PC-3 (cell line): Measurements from ENCODE around the gene DLGAP5. TPM values are rescaled to one million over a fixed set of nuclear protein-coding genes. Genes with fewer than 3 reads are reported as not detected.

Source experiments
- ATAC-seq: fragments of 200-7000 bp; cut with Tn5 transposase; 2 replicates; pipeline ENCODE4 v1.9.1; 2020; ENCODE audit warnings: mild to moderate bottlenecking, moderate library complexity
- BruUV-seq: library from RNA; stranded (reverse); fragments of 400-500 nt; replicated peaks from 2 replicates; lab custom pipeline; 2021; lab: Mats Ljungman, UMichigan
- CTCF ChIA-PET: fragments of 300-600 bp; sonication (Branson Sonifier 250); formaldehyde crosslinking; loops from one replicate; lab custom pipeline; 2022; ENCODE audit warnings: antibody characterized with exemption; lab: Charles Lee
- POLR2A ChIA-PET: fragments of 300-600 bp; sonication (Branson Sonifier 250); formaldehyde crosslinking; loops from one replicate; lab custom pipeline; 2022; ENCODE audit warnings: antibody characterized with exemption; ENCODE audit not compliant: unreplicated experiment; lab: Charles Lee
- DNase-seq: peaks from one replicate; pipeline ENCODE4 v3.0.0-alpha.2; 2015
- H2AFZ ChIP-seq: fragments of 300-600 bp; sonication (generic); 2 replicates; pipeline ENCODE4 v1.6.0; 2016; ENCODE audit warnings: antibody characterized with exemption, low read length
- H3F3A ChIP-seq: fragments of 300-600 bp; sonication (generic); one replicate; pipeline ENCODE4 v1.6.0; 2017; ENCODE audit warnings: antibody characterized with exemption, low read length, control low read depth, mild to moderate bottlenecking; ENCODE audit not compliant: unreplicated experiment
- H3K27ac ChIP-seq: fragments of 300-600 bp; sonication (generic); 2 replicates; pipeline ENCODE4 v1.5.1; 2016; ENCODE audit warnings: mild to moderate bottlenecking, low read length
- H3K27me3 ChIP-seq: fragments of 300-600 bp; sonication (generic); 2 replicates; pipeline ENCODE4 v1.6.1; 2016; ENCODE audit warnings: low read length, mixed read lengths
- H3K36me3 ChIP-seq: fragments of 300-600 bp; sonication (generic); 2 replicates; pipeline ENCODE4 v1.6.1; 2016; ENCODE audit warnings: low read depth, mixed run types, low read length, mixed read lengths
- H3K4me1 ChIP-seq: fragments of 300-600 bp; sonication (generic); 2 replicates; pipeline ENCODE4 v1.5.1; 2016; ENCODE audit warnings: low read length; ENCODE audit not compliant: insufficient read depth
- H3K4me2 ChIP-seq: fragments of 300-600 bp; sonication (generic); 2 replicates; pipeline ENCODE4 v1.6.0; 2016; ENCODE audit warnings: low read length
- H3K4me3 ChIP-seq: fragments of 300-600 bp; sonication (generic); 2 replicates; pipeline ENCODE4 v1.5.1; 2016; ENCODE audit warnings: mild to moderate bottlenecking, low read length, mixed read lengths
- H3K79me2 ChIP-seq: fragments of 300-600 bp; sonication (generic); 2 replicates; pipeline ENCODE4 v1.6.1; 2017; ENCODE audit warnings: low read length, mixed read lengths
- H3K9ac ChIP-seq: fragments of 300-600 bp; sonication (generic); 2 replicates; pipeline ENCODE4 v1.6.0; 2016; ENCODE audit warnings: mild to moderate bottlenecking, low read length
- H3K9me2 ChIP-seq: fragments of 300-600 bp; sonication (generic); replicated peaks from 2 replicates; pipeline ENCODE4 v1.6.1; 2016; ENCODE audit warnings: mixed run types, low read length, mixed read lengths
- H3K9me3 ChIP-seq: fragments of 300-600 bp; sonication (generic); 2 replicates; pipeline ENCODE4 v1.6.1; 2016; ENCODE audit warnings: low read length, mixed read lengths
- H4K20me1 ChIP-seq: fragments of 300-600 bp; sonication (generic); 2 replicates; pipeline ENCODE4 v1.6.1; 2016; ENCODE audit warnings: low read length, mixed read lengths
- CTCF ChIP-seq: fragments of 300-600 bp; sonication (generic); conservative IDR thresholded peaks from 2 replicates; pipeline ENCODE4 v1.5.1; 2017; ENCODE audit warnings: antibody characterized with exemption, low read depth, mild to moderate bottlenecking, low read length
- EZH2 ChIP-seq: fragments of 300-600 bp; sonication (generic); IDR thresholded peaks from one replicate; pipeline ENCODE4 v1.6.1; 2017; ENCODE audit warnings: antibody characterized with exemption, mild to moderate bottlenecking, low read length; ENCODE audit not compliant: unreplicated experiment
- EZH2phosphoT487 ChIP-seq: fragments of 300-600 bp; sonication (generic); IDR thresholded peaks from 2 replicates; pipeline ENCODE4 v1.6.1; 2018; ENCODE audit warnings: mild to moderate bottlenecking, antibody characterized with exemption, low read length, borderline replicate concordance
- intact Hi-C: fragments of 100-400 bp; cut with micrococcal nuclease; formaldehyde crosslinking; loops from 2 replicates; pipeline ENCODE4 v1.9.0; 2023
- total RNA-seq: library from RNA; depleted of rRNA; stranded (reverse); fragments of >200 nt; gene quantifications from 2 replicates; pipeline ENCODE4 v1.2.3, GENCODE V29; 2014

DLGAP5 gene
- total RNA-seq, 1 experiment from 2014 or later = 97.9 TPM

- Histone ChIP-seq H3K4me2 (no peak overlapping the region), H2AFZ (no peak overlapping the region), H3K79me2 (no peaks in the 10 kb centered on the region), H3K9me3 (no peaks in the 10 kb centered on the region), H3K9ac (no peak overlapping the region), H3K27ac (no peak overlapping the region), H3K36me3 (peaks cover 64% of the 10 kb centered on the region), H3F3A (no peaks in the 10 kb centered on the region), H3K27me3 (no peaks in the 10 kb centered on the region), H3K4me3 (no peak overlapping the region), H3K9me2 (no peaks in the 10 kb centered on the region), H4K20me1 (no peaks in the 10 kb centered on the region), H3K4me1 (no peaks in the 10 kb centered on the region)
- intact Hi-C loops = no loop called here
- no peak for ATAC-seq
- no peak for DNase-seq
- ChIA-PET POLR2A (no interaction called here), CTCF (no interaction called here)
- TF ChIP-seq CTCF (no peak), EZH2 (no peak), EZH2phosphoT487 (no peak)
- BruUV-seq = no TSS peak
Measured at GRCh38 chr14:55157080-55157479, 34.3 kb downstream of the DLGAP5 start.

GRCh38 chr14:55153951-55154350, 37.4 kb downstream of the DLGAP5 start:
- Histone ChIP-seq H3K4me1 (no peaks in the 10 kb centered on the region), H3K4me2 (no peak overlapping the region), H3K27ac (no peak overlapping the region), H3K9me2 (no peaks in the 10 kb centered on the region), H3K9me3 (no peaks in the 10 kb centered on the region), H3K79me2 (no peaks in the 10 kb centered on the region), H3F3A (no peaks in the 10 kb centered on the region), H3K36me3 (peaks cover 71% of the 10 kb centered on the region), H4K20me1 (no peaks in the 10 kb centered on the region), H3K9ac (no peak overlapping the region), H3K4me3 (no peak overlapping the region), H3K27me3 (no peaks in the 10 kb centered on the region), H2AFZ (no peak overlapping the region)
- ChIA-PET CTCF (no interaction called here), POLR2A (no interaction called here)
- DNase-seq (no peak), ATAC-seq (no peak)
- intact Hi-C loops = no loop called here
- TF ChIP-seq EZH2 = no peak
- TF ChIP-seq EZH2phosphoT487 = no peak
- TF ChIP-seq CTCF = no peak
- no TSS peak for BruUV-seq

GRCh38 chr14:55152052-55152753, 39.2 kb downstream of the DLGAP5 start:
- ATAC-seq = peak; percentile 90
- Histone ChIP-seq H3K9ac (no peak overlapping the region), H3F3A (peaks cover 3% of the 10 kb centered on the region), H3K9me3 (no peaks in the 10 kb centered on the region), H3K9me2 (no peaks in the 10 kb centered on the region), H3K4me3 (no peak overlapping the region), H3K79me2 (no peaks in the 10 kb centered on the region), H3K27me3 (no peaks in the 10 kb centered on the region), H3K36me3 (peaks cover 76% of the 10 kb centered on the region), H4K20me1 (no peaks in the 10 kb centered on the region), H3K4me2 (no peak overlapping the region), H3K4me1 (no peaks in the 10 kb centered on the region), H2AFZ (no peak overlapping the region), H3K27ac (no peak overlapping the region)
- no TSS peak for BruUV-seq
- peak; percentile 39 for DNase-seq
- ChIA-PET CTCF (no interaction called here), POLR2A (interaction anchor here (0.6 kb wide), 1 partner anchor 17 kb away, joined by 4 read pairs; no protein-coding TSS in a partner anchor)
- intact Hi-C loops = no loop called here
- no peak for TF ChIP-seq CTCF
- TF ChIP-seq EZH2phosphoT487 = no peak
- TF ChIP-seq EZH2 = no peak
